ENCODE data around the gene PHF12. TPM values are rescaled to one million over a fixed set of nuclear protein-coding genes. Genes with fewer than 3 reads are reported as not detected.
"Not testable (repeated sequence)": the region's sequence is repeated elsewhere in the genome, so short reads cannot be mapped to it uniquely, and the experiment has no call there.

Gene PHF12
- total RNA-seq, 2 experiments from 2014 or later, result 47.4 to 48.5 TPM

DNA sequence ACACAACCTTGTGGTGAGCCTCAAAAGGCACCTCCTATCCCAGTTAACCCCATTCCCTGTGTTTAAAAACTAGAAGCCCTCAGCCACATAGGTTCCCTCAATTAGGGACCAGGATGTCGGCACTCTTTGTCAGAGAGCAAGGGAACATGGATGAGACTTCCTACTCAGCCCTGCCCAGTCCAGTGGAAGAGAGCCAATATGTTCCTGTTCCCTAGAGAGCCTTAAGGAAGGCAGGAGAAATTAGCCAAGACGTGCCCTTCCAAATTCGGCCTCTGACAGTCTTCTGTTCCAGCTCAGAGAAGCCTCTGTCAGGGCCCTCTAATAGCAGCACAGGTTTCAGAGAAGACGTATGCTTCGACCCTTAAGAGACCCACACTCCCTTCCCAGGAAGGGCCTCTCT, 33.9 kb downstream of the PHF12 start:
- POLR2A ChIA-PET, result no interaction called here
- CTCF ChIA-PET, result interaction anchor here (0.6 to 2.5 kb wide), 3 partner anchors 11 to 142 kb away, joined by 4 to 7 read pairs (median 5); no protein-coding TSS in a partner anchor

DNA sequence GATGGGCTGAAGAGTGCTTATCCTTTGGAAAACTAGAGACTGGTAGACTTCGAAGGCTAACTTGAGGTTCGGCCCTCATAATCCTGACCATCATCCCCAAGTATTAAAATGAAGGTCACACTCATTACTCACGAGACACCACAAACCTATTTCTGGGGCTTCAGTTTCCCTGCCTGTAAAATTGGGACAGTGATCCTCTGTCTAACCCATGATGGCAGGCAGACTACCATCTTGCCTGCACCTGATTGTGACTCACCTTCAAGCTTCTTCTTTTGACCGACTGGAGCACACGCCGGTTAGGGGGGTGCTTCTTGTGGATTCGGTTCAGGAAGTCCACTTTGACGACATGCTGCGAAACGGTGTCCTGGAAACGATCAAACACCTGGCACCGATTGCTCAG, 34.3 kb downstream of the PHF12 start:
- ChIA-PET POLR2A (no interaction called here), CTCF (interaction anchor here (0.6 to 2.5 kb wide), 9 partner anchors 10 to 190 kb away, joined by 3 to 10 read pairs (median 4); partner anchors contain the start of genes FLOT2 and TLCD1)

DNA sequence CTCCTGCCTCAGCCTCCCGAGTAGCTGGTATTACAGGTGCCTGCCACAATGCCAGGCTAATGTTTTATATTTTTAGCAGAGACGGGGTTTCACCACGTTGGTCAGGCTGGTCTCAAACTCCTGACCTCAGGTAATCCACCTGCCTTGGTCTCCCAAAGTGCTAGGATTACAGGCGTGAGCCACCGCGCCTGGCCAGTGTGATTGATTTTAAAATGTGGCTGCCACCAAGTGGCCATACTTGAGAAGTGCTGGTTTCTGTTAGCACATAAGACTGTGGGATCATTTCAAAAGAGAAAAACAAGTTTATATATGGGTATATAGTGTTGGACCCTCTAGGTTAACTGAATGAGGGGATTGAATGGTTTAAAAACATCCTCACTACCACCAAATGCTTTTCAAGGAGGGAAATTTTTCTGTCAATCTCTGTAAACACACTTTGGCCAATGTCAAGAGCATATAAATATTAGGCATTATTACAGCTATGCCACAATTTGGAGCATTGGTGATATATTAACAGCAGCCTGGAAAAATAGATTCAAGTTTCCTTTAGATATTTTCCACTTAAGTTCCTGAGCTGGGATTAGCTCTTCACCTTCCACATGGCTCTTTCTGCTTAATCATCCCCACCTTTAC, 34.9 kb downstream of the PHF12 start:
- ChIA-PET CTCF (interaction anchor here (1.1 to 2.5 kb wide), 10 partner anchors 11 to 190 kb away, joined by 3 to 10 read pairs (median 4); partner anchors contain the start of genes DHRS13, FLOT2 and TLCD1), POLR2A (no interaction called here)

DNA sequence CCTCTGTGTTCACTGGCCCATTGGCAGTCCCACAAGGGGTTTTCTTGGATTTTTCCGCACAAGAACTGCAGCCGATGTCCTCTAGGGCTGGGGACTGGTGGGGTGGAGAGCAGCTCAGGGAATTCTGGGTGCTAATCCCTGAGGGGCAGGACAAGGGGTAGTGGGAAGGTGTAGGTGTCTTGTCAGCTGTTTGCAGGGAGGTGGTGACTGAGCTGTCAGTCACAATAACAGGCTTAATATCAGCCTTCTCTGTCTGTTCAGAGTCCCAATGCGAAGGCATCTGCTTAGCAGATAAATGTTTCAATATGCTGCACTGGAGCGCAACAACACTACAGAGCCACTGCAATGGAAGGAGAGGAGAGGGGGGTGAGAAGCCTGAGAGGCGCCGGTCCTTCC, 38.4 kb downstream of the PHF12 start:
- ChIA-PET POLR2A (interaction anchor here (0.6 kb wide), 1 partner anchor 161 kb away, joined by 4 read pairs; no protein-coding TSS in a partner anchor), CTCF (interaction anchor here (0.6 to 1.6 kb wide), 6 partner anchors 8 to 64 kb away, joined by 3 to 5 read pairs (median 4); no protein-coding TSS in a partner anchor)

DNA sequence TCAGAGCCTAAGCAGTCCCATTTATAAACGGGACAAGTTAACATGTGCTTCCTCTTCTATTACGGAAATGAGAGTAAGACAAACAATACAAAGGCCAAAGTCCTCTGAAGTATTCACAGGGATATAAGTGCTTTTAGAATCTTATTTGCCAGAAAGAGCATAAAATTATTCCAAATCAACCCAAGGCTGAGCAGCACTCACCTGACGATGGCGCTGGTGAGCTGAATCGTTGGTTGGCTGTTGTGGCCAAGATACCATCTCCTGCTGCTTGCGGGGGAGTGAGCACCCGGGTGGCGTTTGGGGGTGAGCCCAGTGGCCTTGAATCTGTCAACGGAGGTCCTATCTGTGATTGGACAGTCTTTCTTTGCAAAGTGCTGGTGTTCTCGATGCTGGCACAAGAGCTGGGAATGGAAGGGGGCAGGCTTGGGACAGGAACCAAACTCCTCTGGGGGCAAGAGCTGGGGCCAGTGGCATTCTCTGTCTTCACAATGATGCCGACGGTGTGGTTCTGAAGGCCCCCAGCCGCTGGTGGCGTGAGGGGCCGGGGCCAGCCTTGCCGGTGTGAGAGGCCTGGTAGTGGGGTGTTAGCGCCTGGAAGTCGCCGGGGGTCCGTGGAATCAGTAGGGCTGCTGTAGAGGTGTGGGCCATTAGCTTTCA, 38.9 kb downstream of the PHF12 start:
- ChIA-PET POLR2A (interaction anchor here (0.6 kb wide), 1 partner anchor 161 kb away, joined by 4 read pairs; no protein-coding TSS in a partner anchor), CTCF (interaction anchor here (0.6 to 1.6 kb wide), 6 partner anchors 8 to 299 kb away, joined by 3 to 4 read pairs (median 4); no protein-coding TSS in a partner anchor)

DNA sequence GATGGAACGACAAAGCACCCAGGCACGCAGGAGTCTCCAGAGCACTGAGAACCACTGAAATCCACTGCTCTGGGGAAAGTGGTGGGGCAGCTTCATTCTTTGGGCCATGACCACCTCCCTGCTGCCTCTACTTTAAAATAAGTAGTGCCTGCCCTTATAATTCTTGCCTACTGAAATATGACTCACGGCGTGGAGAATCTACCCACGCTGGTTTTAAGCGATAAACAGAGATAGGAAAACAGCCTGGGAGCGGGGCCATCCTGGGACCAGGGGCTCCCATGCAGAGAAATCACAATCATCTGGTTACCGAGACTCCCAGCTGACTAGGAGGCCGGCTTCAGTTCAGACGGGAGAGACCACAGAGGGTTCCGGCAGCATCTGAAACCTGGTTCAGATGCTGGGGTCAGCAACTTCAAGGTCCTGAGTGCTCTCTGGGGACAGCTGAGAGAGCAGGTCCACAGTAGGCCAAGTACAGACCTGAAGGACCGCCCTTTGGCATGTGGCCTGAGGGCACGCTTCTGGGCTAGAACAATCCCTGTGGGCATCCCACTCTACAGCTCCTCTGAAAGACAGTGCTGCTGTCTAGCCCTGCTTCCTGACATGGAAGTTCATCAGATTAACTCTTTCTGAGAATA, 39.8 kb downstream of the PHF12 start:
- ChIA-PET POLR2A (interaction anchor here (0.6 kb wide), 1 partner anchor 23 kb away, joined by 4 read pairs; no protein-coding TSS in a partner anchor), CTCF (interaction anchor here (0.6 to 1.6 kb wide), 7 partner anchors 12 to 300 kb away, joined by 3 to 4 read pairs (median 3); no protein-coding TSS in a partner anchor)

DNA sequence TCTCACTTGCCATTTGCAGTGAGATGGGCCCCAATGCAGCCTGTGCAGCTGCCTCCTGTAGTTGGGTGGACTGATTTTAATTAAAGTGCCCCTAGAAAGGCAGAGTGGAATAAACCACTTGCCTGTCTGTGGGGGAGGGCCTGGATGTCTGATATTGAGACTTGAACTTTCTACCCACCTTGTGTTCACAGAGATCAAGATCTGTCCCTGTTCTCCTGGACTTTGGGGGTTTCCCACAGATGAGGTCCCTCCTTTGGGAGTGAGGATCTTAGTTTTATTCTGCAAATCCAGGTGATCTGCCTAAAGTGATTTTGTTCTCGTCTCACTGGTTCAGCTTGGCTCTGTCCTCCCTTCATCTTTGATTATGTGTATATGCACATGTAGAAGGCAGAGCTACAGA, 40.8 kb downstream of the PHF12 start:
- CTCF ChIA-PET, result interaction anchor here (0.6 to 2.6 kb wide), 5 partner anchors 47 to 183 kb away, joined by 3 to 9 read pairs (median 3); partner anchors contain the start of gene TLCD1
- POLR2A ChIA-PET, result no interaction called here

DNA sequence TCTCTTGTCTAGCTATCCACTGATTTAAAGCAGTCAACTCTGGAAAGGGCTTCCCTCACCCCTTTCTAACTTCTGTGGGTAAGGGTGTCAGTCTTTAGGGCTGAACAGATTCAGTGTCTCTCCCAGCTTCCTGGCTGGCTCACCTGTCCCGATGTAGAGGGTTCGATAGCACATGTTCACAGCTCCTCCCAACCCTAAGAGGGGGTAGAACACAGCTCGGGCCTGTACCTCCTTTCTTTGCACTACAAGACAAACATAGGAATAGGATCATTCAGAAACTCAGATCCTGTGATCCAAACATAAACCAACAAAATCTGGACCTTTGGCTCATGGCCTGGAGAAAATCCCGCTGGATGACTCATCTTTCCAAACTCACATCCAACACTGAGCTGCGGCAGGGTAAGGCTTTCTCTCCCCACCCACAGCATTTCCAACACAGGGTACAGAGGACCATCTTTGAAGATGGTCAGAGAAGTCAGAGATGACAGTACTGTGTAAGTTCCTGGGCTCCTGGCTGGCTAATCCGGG, 42.6 kb downstream of the PHF12 start:
- CTCF ChIA-PET, result interaction anchor here (1.6 to 2.6 kb wide), 3 partner anchors 17 to 182 kb away, joined by 5 to 9 read pairs (median 9); partner anchors contain the start of gene TLCD1
- POLR2A ChIA-PET, result no interaction called here

DNA sequence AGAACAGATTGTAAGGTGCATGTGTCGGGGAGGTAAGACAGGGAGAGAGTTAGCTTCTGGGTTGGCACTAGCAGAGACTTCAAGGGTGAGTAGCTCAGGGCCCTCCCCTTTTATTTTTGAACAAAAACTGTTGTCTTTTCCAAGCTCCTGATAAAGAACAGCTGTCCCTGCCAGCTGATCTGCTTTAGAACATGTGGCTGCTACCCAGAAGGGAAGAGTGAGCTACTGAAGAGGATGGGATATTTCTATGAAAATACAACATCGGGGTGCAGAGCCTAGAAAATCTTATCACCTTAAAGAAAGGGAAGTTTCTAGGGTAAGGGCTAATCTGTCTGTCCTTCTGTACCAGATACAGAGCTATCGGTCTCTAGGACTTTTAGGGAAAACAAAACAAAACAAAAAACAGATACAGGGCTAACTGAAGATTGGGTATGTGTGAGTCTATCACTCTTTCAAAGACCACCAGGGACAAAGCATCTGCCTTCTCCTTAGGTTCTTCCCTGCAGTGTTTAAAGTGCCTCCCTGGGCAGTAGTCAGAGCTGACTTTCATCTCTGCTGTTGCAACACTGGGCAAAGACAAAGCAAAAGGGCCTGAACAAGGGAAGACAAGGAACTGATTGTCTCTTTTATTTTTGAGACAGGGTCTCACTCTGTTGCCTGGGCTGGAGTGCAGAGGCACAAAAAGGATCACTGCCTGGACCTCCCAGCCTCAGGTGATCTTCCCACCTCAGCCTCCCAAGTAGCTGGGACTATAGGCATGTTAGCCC, 43.4 kb downstream of the PHF12 start:
- ChIA-PET POLR2A (no interaction called here), CTCF (interaction anchor here (1.1 to 2.6 kb wide), 4 partner anchors 18 to 181 kb away, joined by 3 to 9 read pairs (median 7); partner anchors contain the start of gene TLCD1)

DNA sequence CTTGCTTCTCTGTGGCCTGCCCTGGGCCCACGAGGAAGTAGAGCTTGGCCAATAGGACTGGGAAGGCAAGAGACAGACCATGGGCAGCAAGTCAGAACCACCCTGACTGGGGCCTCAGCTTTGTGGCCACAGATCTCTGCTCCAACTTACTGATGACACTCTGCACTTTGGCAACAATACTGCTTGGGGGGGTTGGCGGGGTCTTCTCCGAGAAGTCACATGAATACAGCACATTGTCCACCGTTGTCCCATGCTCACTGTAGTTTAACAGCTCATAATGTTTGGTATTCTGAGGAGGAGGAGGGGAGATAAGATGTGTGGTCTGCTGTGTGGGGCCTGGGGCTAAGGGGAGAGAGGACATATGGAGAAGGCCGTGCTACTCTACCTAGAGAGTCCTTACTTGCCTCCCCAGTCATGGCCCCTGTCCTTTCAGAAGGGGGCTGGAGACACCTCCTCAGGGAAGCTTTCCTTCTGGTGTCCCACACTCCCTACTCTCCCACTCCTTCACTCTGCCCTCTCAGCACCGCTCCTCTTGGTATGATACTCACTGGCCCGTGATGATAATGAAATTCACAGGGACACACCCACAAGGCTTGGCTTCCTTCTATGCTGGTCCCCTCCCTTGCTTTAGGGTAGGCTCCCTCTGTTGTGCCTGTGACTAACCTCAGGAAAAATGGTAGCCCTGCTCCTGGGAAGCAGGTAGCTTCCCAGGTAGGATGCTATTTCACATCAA, 44.4 kb downstream of the PHF12 start:
- ChIA-PET POLR2A (no interaction called here), CTCF (interaction anchor here (1.1 to 1.6 kb wide), 2 partner anchors 11 to 154 kb away, joined by 3 to 5 read pairs; no protein-coding TSS in a partner anchor)

DNA sequence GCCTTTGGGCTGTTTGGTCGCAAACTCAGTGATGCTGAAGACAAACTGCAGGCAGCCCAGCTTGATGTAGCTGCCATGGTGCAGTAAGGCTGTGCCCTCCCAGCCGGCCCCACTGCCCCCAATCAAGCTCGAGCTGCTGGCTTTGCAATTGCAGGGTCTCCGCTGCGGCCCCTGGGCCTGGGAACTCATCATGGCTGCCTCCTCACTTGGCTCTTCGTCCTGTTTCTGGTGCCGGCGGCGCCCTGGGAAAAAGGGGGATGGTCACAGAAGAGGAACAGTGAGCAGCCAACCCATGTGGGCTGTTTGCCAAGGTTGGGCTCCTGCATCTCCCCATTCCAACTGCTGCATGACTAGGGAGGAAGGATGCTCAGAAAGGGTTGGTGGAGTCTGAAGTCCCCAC, 45.0 kb downstream of the PHF12 start:
- ChIA-PET POLR2A (no interaction called here), CTCF (interaction anchor here (1.6 kb wide), 1 partner anchor 11 kb away, joined by 5 read pairs; no protein-coding TSS in a partner anchor)

DNA sequence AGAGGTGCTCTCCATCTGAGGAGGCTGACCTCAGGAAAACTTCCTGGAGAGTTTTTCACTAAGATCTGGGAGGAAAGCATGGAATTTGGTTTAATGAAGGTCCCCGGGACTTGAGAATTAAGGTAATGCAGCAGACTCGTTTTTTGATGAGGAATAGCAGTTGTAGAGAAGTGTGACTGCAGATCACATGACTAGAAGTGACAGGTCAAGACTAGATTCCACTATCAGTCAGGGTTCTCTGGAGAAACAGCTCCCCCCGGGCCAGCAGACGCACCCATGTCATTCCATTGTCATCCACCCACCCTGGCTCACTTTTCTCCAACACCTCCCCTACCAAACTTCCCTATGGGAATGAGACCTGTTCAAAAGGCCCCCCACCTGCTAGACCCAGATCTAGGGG, 46.5 kb downstream of the PHF12 start:
- CTCF ChIA-PET, result interaction anchor here (1.1 to 2.1 kb wide), 4 partner anchors 8 to 178 kb away, joined by 3 to 8 read pairs (median 4); no protein-coding TSS in a partner anchor
- POLR2A ChIA-PET, result no interaction called here

DNA sequence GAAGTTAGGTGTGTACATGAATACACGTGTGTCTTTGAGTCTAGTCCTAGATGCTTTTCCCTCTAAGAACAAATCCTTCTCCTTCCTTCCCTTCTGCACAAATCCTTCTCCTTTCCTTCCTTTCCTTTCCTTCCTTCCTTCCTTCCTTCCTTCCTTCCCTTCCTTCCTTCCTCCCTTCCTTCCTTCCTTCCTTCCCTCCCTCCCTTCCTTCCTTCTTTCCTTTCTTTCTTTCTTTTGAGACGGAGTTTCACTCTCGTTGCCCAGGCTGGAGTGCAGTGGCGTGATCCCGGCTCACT, 47.8 kb downstream of the PHF12 start:
- CTCF ChIA-PET, result interaction anchor here (0.7 to 2.9 kb wide), 9 partner anchors 9 to 177 kb away, joined by 3 to 18 read pairs (median 4); no protein-coding TSS in a partner anchor
- POLR2A ChIA-PET, result not testable (repeated sequence)

DNA sequence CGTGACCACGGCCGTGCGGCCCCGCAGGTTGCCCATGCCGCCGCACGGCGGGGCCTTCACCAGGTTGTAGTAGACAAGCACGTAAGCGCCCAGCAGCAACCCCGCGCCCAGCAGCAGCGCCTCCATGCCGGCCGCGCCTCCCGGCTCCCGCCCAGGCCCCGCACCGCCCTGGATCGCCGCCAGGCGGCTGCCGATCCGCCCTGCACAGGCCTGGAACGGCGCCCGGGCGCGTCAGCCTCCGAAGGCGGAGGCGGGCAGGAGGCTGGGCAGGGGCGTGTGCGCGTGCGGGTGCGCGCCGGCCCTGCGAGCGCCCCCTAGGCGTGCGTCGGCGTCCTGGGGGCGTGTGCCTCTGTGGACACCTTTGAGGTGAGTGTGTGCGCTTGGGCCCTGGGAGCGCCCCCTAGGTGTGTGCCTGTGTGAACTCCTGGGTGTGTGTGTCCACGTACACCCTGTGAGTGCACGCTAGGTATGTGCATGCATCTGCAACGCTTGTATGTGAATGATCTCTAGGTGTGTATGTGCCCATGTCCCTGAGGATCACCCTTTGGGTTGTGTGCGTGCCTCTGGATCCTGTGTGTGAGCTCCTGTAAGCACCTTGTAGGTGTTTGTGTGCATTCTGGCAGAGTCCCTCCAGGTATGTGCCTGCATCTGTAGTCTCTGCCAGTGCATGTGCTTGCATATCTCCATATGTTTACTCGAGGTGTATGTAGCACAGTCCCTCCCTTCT, 48.3 kb downstream of the PHF12 start, which contains the start of gene DHRS13:
TSS of gene DHRS13 (minus strand) at position 261 of the 727 bp plus-strand sequence. CDS start at position 126, 135 bp downstream.
- CTCF ChIA-PET, result interaction anchor here (0.6 to 2.9 kb wide), 22 partner anchors 10 to 176 kb away, joined by 3 to 18 read pairs (median 4); no protein-coding TSS in a partner anchor

DNA sequence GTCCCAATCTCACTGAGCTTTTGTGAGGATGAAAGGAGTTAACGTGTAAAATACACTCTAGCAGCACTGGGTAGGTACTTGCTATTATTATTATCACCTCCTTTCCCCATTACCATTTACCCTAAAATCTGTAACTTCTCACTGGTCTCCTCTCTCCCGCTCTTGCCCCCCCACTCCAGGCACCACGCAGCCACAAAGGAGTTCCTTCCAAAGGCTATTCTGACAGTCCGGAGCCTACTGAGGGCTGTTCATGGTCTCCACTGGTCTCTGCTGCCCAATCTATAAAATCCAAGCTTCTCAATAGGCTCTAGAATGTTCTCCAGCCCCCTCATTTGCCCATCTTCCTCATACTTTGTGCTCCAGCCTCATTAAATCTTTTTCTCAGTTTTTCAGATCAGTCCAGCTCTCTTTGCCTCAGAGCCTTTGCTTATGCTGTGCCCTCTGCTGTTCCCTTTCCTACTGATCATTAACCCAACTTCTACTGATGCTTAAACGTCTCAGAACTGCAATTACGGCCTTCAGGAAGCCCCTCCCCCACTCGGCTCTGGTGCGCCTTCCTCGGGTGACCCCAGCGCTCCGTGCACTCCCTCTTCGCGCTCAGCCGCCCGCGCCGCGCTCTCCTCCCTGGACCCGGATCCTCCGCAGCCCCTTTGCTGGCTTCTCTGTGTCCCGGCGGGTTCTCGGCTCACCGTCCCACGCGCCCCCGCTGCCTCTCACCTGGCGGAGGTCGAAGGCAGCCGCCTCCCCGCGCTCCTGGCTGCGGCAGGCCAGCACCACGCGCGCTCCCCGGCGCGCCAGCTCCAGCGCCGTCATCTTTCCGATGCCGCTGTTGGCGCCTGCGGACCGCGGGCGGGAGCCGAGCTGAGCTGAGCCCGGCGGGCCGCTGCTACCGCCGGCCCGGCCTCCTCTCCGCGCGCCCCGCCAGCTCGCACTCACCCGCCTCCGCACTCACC, 49.2 kb downstream of the PHF12 start:
- ChIA-PET POLR2A (interaction anchor here (0.6 to 2.7 kb wide), 3 partner anchors 9 to 175 kb away, joined by 3 to 11 read pairs (median 3); partner anchors contain the start of gene TLCD1), CTCF (interaction anchor here (0.6 to 2.9 kb wide), 17 partner anchors 9 to 175 kb away, joined by 3 to 18 read pairs (median 4); no protein-coding TSS in a partner anchor)

More for the DNA sequence above, 48.3 kb downstream of the PHF12 start, which contains the start of gene DHRS13:
- POLR2A ChIA-PET, result interaction anchor here (1.5 to 2.7 kb wide), 2 partner anchors 10 to 176 kb away, joined by 3 to 11 read pairs; partner anchors contain the start of gene TLCD1
